ENCODE results near the gene MUC5B. TPM values are rescaled to one million over a fixed set of nuclear protein-coding genes. Genes with fewer than 3 reads are reported as not detected.

The MUC5B gene
- total RNA-seq, 4 donors from 2014 or later = 0.44 TPM; not detected in 3

DNA sequence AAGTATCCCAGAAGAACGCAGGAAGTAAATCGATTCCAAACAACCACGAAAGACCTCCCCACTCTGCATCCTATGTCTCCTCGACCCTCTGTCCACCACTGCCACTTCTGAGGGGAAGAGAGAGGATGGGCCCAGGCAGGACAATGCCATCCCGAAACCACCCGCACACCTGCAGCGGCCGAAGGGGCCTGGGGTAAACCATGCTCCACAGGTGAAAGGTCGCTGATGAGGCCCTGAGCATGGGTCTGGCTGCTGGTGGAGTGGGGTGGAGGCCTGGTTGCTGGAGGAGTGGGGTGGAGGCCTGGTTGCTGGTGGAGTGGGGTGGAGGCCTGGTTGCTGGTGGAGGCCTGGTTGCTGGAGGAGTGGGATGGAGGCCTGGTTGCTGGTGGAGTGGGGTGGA lies 73.4 kb downstream of the MUC5B start:
- DNase-seq (ENCODE audit: low spot score) (no peak), ATAC-seq (ENCODE audit: low FRiP score) (no peak)
- TF ChIP-seq CTCF (IDR thresholded peaks at IDR 0.05) = no peak

DNA sequence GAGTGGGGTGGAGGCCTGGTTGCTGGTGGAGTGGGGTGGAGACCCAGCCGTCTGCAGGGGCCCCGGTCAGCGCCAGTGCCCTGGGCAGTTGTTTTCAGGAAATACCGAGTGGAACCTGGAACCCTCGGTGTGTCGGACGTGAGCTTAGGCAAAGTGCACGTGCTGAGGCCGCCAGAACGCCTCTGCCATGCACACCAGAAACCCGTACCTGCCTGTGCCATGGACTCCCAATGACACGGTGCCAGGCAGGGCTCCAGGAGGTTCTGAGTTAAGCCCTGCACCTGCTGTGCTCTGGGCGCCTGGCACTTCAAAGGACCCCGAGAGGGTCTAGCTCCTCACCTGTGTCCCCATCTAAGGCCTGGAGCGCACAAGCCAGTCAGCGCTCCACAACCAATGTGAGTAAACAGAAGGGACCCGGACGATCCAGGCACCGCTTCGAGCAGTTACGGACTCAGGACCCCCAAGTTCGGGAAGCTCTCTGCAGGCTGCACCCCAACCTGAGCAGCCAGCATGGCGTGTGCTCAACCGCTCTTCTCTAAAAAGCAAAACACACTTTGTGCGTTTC lies 74.2 kb downstream of the MUC5B start:
- TF ChIP-seq CTCF (IDR thresholded peaks at IDR 0.05) = no peak
- ATAC-seq (ENCODE audit: low FRiP score) = no peak
- no peak for DNase-seq (ENCODE audit: low spot score)

- no peak for DNase-seq (ENCODE audit: low spot score)
- ATAC-seq (ENCODE audit: low FRiP score) = no peak
- TF ChIP-seq CTCF (IDR thresholded peaks at IDR 0.05) = no peak
Measured at GRCh38 chr11:1297576-1298473, 75.0 kb downstream of the MUC5B start.

DNA sequence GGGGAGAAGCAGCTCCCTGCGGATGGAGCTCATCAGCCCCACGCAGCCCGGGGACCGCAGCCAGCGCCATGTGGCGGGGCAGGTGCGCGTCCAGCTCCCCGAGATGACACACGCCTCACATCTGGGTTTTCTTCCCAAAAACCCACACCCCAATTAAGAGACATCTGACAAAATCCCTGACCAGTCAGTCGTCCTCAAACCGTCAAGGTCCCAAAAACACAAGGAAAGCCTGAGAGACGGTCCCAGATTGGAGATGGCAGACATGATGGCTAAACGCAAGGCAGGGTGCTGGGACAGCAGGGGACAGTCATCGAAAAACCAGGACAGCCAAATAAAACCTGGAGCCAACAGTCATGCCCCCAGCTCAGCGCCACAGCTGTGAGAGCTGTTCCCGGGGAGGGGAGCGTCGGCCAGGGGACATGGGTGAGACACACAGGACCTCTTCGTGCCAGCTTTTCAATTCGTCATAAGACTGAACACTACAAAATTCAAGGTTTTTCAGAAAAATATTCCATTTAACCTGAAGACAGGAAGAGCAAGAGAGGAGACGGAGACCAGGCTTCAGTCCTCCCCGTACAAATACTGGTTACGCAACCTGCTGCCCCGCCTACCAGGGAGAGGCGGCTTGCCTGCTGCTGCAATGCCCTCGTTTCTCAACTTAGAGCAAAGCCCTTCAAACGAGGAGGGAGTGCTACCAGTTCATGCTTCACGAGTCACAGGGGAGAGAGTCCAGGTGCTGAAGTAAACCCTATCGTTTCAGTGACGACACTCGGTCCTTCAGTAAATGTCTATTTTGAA lies 76.0 kb downstream of the MUC5B start:
- no peak for TF ChIP-seq CTCF (IDR thresholded peaks at IDR 0.05)
- ATAC-seq (ENCODE audit: low FRiP score) (peak; percentile 87), DNase-seq (ENCODE audit: low spot score) (peak; percentile 78)

- DNase-seq (ENCODE audit: low spot score) (no peak), ATAC-seq (ENCODE audit: low FRiP score) (no peak)
- no peak for TF ChIP-seq CTCF (IDR thresholded peaks at IDR 0.05)
Measured at GRCh38 chr11:1299621-1300020, 76.8 kb downstream of the MUC5B start.

DNA sequence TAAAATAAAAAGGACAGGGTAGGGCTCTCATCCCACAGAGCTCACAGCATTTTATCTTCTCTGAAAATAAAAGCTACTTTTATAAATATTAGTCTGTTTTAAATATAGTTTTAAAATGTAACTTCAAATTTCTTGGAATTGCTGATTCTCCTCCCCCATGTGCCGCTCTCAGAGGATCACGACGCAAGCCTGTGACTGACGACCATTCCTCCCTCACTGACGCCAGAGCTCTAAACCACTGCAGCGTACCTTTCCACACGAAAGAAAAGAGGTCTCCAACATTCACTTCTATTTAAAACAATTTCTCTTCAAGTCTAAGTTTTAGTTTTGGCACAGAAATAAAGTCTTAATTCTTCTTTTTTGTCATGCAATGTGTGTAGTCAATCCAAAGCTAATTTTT lies 77.3 kb downstream of the MUC5B start:
- ATAC-seq (ENCODE audit: low FRiP score) = no peak
- no peak for TF ChIP-seq CTCF (IDR thresholded peaks at IDR 0.05)
- no peak for DNase-seq (ENCODE audit: low spot score)
